Fibroblast of skin of abdomen (primary cell): ENCODE data around the gene UBE3B.

ENCODE experiments used
- DNase-seq: peaks from one replicate; pipeline ENCODE4 v3.0.0-alpha.2; 2013

Gene UBE3B

GRCh38 chr12:109533487-109533740, 56.0 kb downstream of the UBE3B start:
- no peak for DNase-seq

- DNase-seq = no peak
Measured at GRCh38 chr12:109534456-109534855, 57.0 kb downstream of the UBE3B start.

- no peak for DNase-seq
Measured at GRCh38 chr12:109535231-109535862, 57.9 kb downstream of the UBE3B start.

GRCh38 chr12:109535863-109536250, 58.4 kb downstream of the UBE3B start:
- no peak for DNase-seq

GRCh38 chr12:109537136-109537535, 59.7 kb downstream of the UBE3B start:
- DNase-seq = no peak

- DNase-seq = no peak
Measured at GRCh38 chr12:109538191-109538863, 60.9 kb downstream of the UBE3B start.

- peak; percentile 46 for DNase-seq
Measured at GRCh38 chr12:109539508-109539907, 62.1 kb downstream of the UBE3B start.

- no peak for DNase-seq
Measured at GRCh38 chr12:109540526-109541412, 63.3 kb downstream of the UBE3B start.

- DNase-seq = no peak
Measured at GRCh38 chr12:109541413-109541726, 63.9 kb downstream of the UBE3B start.

GRCh38 chr12:109542014-109542413, 64.6 kb downstream of the UBE3B start:
- peak; percentile 59 for DNase-seq

GRCh38 chr12:109542876-109543275, 65.4 kb downstream of the UBE3B start:
- no peak for DNase-seq

GRCh38 chr12:109544955-109545531, 67.6 kb downstream of the UBE3B start:
- DNase-seq = no peak

GRCh38 chr12:109545826-109546225, 68.4 kb downstream of the UBE3B start:
- DNase-seq = no peak

GRCh38 chr12:109547286-109547685, 69.9 kb downstream of the UBE3B start:
- DNase-seq = no peak

- DNase-seq = no peak
Measured at GRCh38 chr12:109548258-109548657, 70.8 kb downstream of the UBE3B start.

GRCh38 chr12:109549613-109550270, 72.3 kb downstream of the UBE3B start:
- DNase-seq = no peak

GRCh38 chr12:109550281-109550680, 72.8 kb downstream of the UBE3B start:
- DNase-seq = no peak

- no peak for DNase-seq
Measured at GRCh38 chr12:109551108-109551507, 73.7 kb downstream of the UBE3B start.

GRCh38 chr12:109552971-109553370, 75.5 kb downstream of the UBE3B start:
- DNase-seq = no peak

- peak; percentile 23 for DNase-seq
Measured at GRCh38 chr12:109553483-109553882, 76.0 kb downstream of the UBE3B start.

- DNase-seq = no peak
Measured at GRCh38 chr12:109553906-109554500, 76.6 kb downstream of the UBE3B start.

- no peak for DNase-seq
Measured at GRCh38 chr12:109554761-109555160, 77.3 kb downstream of the UBE3B start.
